H1 (cell line): ENCODE results near the gene ACTG1. TPM values are rescaled to one million over a fixed set of nuclear protein-coding genes. Genes with fewer than 3 reads are reported as not detected.

Experiments used
- BRCA1 ChIP-seq: IDR thresholded peaks from 2 replicates; pipeline ENCODE4 v1.6.1; 2012; ENCODE audit warnings: low read depth, low read length, improper control_type of control experiment
- CHD2 ChIP-seq: IDR thresholded peaks from 2 replicates; pipeline ENCODE4 v1.6.1; 2012; ENCODE audit warnings: low read length, improper control_type of control experiment
- JUND ChIP-seq: IDR thresholded peaks from 2 replicates; pipeline ENCODE4 v1.6.1; 2011; ENCODE audit warnings: mild to moderate bottlenecking, improper control_type of control experiment, low read length
- KDM1A ChIP-seq: fragments of 200-600, 300-600 bp; sonication (generic); IDR thresholded peaks from 2 replicates; pipeline ENCODE4 v1.7.1; 2016; ENCODE audit warnings: mild to moderate bottlenecking, low read length, borderline replicate concordance
- USF2 ChIP-seq: IDR thresholded peaks from 2 replicates; pipeline ENCODE4 v1.6.1; 2011; ENCODE audit warnings: low read length, improper control_type of control experiment
- polyA plus RNA-seq, 7 experiments: library from polyadenylated mRNA; depleted of rRNA in 3 of 7; stranded (reverse) in 5 of 7; unstranded in 2 of 7; fragments of >200 nt in 5 of 7; fragments of 200-250 nt in 2 of 7; gene quantifications; 1 replicate in 5 of 7; 2 replicates in 1 of 7; 4 replicates in 1 of 7; pipeline versions ENCODE4 v1.2.1 to v1.2.3, GENCODE V29; 2011 to 2013; ENCODE audit warnings: missing spikeins in 2 of 7, mixed read lengths in 2 of 7
- total RNA-seq: library from RNA; stranded (reverse); fragmentation: NEBNext Ultra II Directional; extraction: Animal tissue kit (Norgen Biotek cat#: 25700); gene quantifications from 2 replicates; pipeline ENCODE4 v1.2.1, GENCODE V29; 2021

ACTG1 gene
- total and polyA plus RNA-seq, 2 of the 8 experiments (the other 6 are each of a cell fraction or from before 2014, with no cell fraction given), result 3,535 to 5,010 TPM

DNA sequence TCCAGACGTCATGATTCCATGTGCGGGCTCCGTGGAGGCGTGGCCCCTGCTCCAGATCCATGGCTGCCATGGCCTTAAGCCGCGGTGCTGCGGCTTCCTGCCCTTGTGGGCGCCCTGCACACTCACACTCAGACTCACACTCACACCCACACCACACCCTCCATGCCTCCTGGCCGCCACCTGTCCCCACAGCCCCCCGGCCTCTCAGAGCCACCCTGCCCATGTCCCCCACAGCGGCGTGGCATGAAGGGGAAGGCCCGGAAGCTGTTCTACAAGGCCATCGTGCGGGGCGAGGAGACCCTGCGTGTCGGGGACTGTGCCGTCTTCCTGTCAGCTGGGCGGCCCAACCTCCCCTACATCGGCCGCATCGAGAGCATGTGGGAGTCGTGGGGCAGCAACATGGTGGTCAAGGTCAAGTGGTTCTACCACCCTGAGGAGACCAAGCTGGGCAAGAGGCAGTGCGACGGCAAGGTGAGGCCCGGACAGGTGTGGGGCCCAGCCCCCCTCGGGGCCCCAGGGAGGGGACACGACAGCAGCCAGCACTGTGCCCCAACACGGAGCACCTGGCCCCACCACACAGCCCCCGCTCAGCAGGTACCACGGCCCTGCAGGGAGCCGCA is 50.0 kb downstream of the ACTG1 start (continued):
- TF ChIP-seq CHD2, result no peak
- TF ChIP-seq KDM1A, result no peak
- TF ChIP-seq USF2, result no peak
- TF ChIP-seq JUND, result no peak
- TF ChIP-seq BRCA1, result no peak
- TF ChIP-seq, all 59 proteins: peak for 0
